Measurements from ENCODE around the gene SLC30A2.

SLC30A2 gene

DNA sequence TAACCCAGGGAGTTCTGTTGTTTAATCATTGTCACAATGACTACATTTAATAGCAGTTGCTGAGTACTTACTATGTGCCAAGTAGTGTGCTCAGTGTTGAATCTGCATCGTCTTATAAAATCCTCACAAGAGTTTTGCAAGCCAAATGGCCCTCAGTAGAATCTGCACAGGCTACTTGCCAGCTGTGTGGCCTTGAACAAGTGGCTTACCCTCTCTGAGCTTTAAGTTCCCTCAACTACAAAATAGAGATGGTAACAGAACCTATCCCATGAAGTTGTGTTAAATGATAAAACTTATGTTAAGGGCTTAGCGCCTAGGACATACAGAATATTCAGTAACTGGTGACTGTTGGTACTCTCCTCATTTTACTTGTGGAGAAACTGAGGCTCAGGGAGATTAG lies 9.1 kb upstream of the SLC30A2 start:
- no peak for DNase-seq
- Histone ChIP-seq H3K4me1 (no peaks in the 10 kb centered on the region), H3K4me3 (ENCODE audit: low read depth, low read length) (no peak overlapping the region), H3K36me3 (no peaks in the 10 kb centered on the region), H3K27me3 (no peaks in the 10 kb centered on the region; the same call in 1 of the 2 replicates), H3K9me3 (no peaks in the 10 kb centered on the region)
- no peak for TF ChIP-seq CTCF (IDR thresholded peaks at IDR 0.05; ENCODE audit: low read depth, low read length)

- DNase-seq: no peak
- H3K4me1 ChIP-seq: no peaks in the 10 kb centered on the region
- H3K9me3 ChIP-seq: no peaks in the 10 kb centered on the region
- no peak overlapping the region for H3K4me3 ChIP-seq (ENCODE audit: low read depth, low read length)
- TF ChIP-seq CTCF (IDR thresholded peaks at IDR 0.05; ENCODE audit: low read depth, low read length): no peak
- no peaks in the 10 kb centered on the region for H3K36me3 ChIP-seq
- H3K27me3 ChIP-seq: peaks cover 4% of the 10 kb centered on the region; the same call in 1 of the 2 replicates
These were observed 8.0 kb upstream of the SLC30A2 start for GRCh38 chr1:26053718-26054560.

- Histone ChIP-seq H3K36me3 (no peaks in the 10 kb centered on the region), H3K27me3 (peaks cover 36% of the 10 kb centered on the region), H3K4me1 (no peaks in the 10 kb centered on the region), H3K9me3 (no peaks in the 10 kb centered on the region), H3K4me3 (ENCODE audit: low read depth, low read length) (no peak overlapping the region)
- no peak for DNase-seq
- no peak for TF ChIP-seq CTCF (IDR thresholded peaks at IDR 0.05; ENCODE audit: low read depth, low read length)
These were observed 4.3 kb upstream of the SLC30A2 start for GRCh38 chr1:26050248-26050640.

DNA sequence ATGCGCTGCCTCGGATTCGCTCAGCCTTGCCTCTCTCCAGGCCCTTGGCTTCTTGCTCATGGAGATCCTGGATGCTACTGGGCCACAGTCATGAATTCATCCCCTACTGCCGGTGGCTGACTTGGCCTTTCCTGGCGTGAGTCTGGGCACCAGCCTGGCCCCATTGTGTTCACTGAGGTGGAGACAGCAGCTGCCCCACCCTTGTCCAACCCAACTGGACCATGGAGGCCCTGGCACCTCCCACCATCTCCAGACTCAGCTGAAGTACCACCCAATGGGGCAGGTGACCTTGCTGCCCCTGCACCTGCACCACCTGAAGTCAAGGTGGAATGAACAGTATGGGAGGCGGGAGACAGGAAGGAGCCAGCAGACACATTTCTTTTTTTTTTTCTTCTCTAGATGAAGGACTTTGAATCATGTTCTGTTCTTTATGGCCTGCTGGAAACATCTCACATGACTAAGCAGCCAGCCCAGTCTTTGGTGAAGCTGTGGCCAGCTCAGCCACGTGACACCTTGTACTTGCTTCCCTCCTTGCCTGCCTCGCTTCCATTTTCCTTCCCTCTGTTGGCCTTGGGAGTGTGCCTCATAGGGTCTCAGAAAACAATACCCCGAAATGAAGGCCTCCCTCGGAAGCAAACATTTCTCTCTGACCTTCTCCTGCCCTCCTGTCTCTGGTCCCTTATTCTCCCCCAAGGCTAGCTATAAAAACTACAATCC lies 3.8 kb upstream of the SLC30A2 start:
- DNase-seq: no peak
- no peak overlapping the region for H3K4me3 ChIP-seq (ENCODE audit: low read depth, low read length)
- H3K36me3 ChIP-seq: no peaks in the 10 kb centered on the region
- H3K9me3 ChIP-seq: no peaks in the 10 kb centered on the region
- H3K4me1 ChIP-seq: no peaks in the 10 kb centered on the region
- H3K27me3 ChIP-seq: peaks cover 42% of the 10 kb centered on the region
- TF ChIP-seq CTCF (IDR thresholded peaks at IDR 0.05; ENCODE audit: low read depth, low read length): no peak

DNA sequence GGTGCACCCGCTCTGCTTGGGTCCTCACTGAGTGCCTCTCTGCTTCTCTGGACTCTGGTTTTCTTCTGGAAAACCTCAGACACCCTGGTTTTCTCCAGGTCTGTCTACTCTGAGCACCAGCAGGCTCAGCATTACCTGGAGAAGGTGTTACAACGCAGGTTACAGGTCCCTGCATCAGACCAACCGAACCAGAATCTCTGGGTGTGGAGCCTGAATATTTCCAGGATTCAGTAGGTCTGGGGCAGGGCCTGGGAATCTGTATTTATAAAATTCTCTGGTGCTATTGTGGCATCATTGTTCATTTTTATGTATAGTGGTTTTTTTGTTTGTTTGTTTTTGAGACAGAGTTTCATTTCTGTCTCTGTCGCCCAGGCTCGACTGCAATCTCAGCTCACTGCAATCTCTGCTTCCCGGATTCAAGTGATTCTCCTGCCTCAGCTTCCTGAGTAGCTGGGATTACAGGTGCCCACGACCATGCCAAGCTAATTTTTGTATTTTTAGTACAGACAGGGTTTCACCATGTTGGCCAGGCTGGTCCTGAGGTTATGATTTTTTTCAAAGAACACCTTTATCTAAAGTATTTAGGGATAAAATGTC lies 1.5 kb upstream of the SLC30A2 start:
- Histone ChIP-seq H3K27me3 (peaks cover 53% of the 10 kb centered on the region), H3K9me3 (no peaks in the 10 kb centered on the region), H3K36me3 (no peaks in the 10 kb centered on the region), H3K4me3 (ENCODE audit: low read depth, low read length) (no peak overlapping the region), H3K4me1 (no peaks in the 10 kb centered on the region)
- no peak for TF ChIP-seq CTCF (IDR thresholded peaks at IDR 0.05; ENCODE audit: low read depth, low read length)
- DNase-seq: no peak
